NCI-H1694 treated with DMSO at 0.1 percent for 48 hours (cell line): ENCODE results near the gene IGF2R.
"Not testable (repeated sequence)": the region's sequence is repeated elsewhere in the genome, so short reads cannot be mapped to it uniquely, and the experiment has no call there.

ENCODE experiments used
- DNase-seq: peaks from one replicate; lab custom pipeline; 2025; lab: John Stamatoyannopoulos, UW

IGF2R gene

GRCh38 chr6:160124605-160125004 is 155.7 kb downstream of the IGF2R start:
- no peak for DNase-seq

- DNase-seq, result not testable (repeated sequence)
Measured at GRCh38 chr6:160125105-160125504, 156.2 kb downstream of the IGF2R start.

GRCh38 chr6:160127270-160128124 is 158.6 kb downstream of the IGF2R start:
- DNase-seq, result no peak

GRCh38 chr6:160128125-160128683 is 159.3 kb downstream of the IGF2R start:
- DNase-seq, result no peak

GRCh38 chr6:160128879-160129516 is 160.1 kb downstream of the IGF2R start:
- DNase-seq, result no peak

GRCh38 chr6:160129881-160130615 is 161.2 kb downstream of the IGF2R start:
- no peak for DNase-seq

- DNase-seq, result no peak
Measured at GRCh38 chr6:160130729-160131484, 162.0 kb downstream of the IGF2R start.

GRCh38 chr6:160131636-160132296 is 162.9 kb downstream of the IGF2R start:
- DNase-seq, result no peak

- DNase-seq, result no peak
Measured at GRCh38 chr6:160132297-160132637, 163.4 kb downstream of the IGF2R start.

GRCh38 chr6:160132776-160133338 is 164.0 kb downstream of the IGF2R start:
- DNase-seq, result no peak

GRCh38 chr6:160133441-160134336 is 164.8 kb downstream of the IGF2R start:
- DNase-seq, result no peak

- DNase-seq, result not testable (repeated sequence)
Measured at GRCh38 chr6:160134337-160134751, 165.5 kb downstream of the IGF2R start.

- DNase-seq, result no peak
Measured at GRCh38 chr6:160134779-160135547, 166.1 kb downstream of the IGF2R start.

GRCh38 chr6:160135907-160136655 is 167.2 kb downstream of the IGF2R start:
- DNase-seq, result no peak

GRCh38 chr6:160137130-160137988 is 168.5 kb downstream of the IGF2R start:
- no peak for DNase-seq

GRCh38 chr6:160137989-160138835 is 169.3 kb downstream of the IGF2R start:
- DNase-seq, result peak; percentile 1
